T follicular helper cell (primary cell): Measurements from ENCODE around the gene CRYBG1.
"Not testable (repeated sequence)": the region's sequence is repeated elsewhere in the genome, so short reads cannot be mapped to it uniquely, and the experiment has no call there.

Source experiments
- DNase-seq: peaks from one replicate; pipeline ENCODE4 v3.0.0-alpha.2; 2020; ENCODE audit warnings: low read depth

The CRYBG1 gene

DNA sequence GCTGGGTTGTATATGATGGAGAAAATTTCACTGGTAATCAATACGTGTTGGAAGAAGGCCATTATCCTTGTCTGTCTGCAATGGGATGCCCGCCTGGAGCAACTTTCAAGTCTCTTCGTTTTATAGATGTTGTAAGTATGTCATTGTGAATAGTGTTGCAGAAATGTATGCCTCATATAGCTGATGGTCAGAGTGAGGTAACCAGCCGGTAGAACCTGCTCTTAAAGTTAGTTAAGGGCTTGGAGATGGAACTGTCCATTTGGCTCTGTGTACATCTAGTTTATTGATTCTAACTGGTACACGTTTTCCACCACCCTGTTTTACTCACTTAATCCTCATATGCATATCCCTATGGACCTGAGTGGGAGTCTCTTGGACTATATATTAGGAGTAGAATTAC, 195.2 kb downstream of the CRYBG1 start:
- no peak for DNase-seq

DNA sequence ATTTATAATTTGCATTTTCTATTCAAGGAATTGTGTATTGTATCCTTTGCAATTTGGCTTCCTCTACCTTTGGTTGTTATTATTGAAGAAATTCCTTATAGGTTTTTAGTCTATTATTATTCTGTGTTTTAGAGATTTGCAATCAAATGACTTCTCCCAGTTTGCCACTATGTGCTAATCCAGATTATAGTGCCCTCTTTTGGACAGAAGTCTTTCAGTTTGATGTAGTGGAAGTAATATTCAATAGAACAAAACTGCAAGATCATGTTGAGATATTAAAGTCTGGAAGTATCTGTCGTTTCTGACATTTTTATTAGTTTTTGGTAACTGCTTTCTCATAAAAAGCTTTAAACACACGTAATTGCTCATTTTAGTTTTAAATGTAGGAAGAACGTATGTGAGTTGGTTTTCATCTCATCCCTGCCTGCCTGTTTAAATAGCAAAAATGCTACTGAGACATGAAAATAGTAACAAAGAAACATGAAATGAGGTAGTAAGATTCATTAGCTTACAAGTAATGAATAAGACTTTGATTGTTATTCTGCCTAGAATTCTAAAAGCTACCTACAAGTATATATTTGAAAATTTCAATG, 195.9 kb downstream of the CRYBG1 start:
- no peak for DNase-seq

DNA sequence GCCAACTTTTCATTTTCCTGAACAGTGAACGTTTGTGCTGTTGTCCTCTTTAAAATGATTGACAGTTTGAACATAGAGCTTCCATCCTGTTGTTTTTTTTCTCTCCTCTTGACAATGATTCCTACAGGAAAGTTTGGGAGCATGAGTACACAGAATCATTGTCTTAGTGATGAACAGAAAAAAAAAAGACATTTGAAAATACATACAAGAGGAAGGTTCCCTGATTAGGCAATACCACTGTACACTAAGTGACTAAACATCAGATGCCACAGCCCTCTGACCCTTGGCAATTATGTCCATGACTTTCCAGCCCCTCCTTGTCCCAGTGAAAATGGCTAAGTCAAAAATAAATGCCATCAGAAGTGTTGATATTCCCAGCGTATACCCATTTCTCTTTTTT, 197.3 kb downstream of the CRYBG1 start:
- DNase-seq, result no peak

DNA sequence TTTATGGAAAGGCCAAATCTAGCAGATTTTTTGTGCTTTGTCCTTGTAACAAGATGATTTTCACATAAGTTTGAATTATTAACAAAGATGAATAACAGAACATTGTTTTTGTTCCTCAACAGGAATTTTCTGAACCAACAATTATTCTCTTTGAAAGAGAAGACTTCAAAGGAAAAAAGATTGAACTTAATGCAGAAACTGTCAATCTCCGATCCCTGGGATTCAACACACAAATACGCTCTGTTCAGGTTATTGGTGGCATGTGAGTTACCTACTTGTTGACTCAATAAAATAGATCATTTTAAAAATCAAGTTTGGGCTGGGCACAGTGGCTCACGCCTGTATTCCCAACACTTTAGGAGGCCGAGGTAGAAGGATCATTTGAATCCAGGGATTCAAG, 197.8 kb downstream of the CRYBG1 start:
- no peak for DNase-seq

DNA sequence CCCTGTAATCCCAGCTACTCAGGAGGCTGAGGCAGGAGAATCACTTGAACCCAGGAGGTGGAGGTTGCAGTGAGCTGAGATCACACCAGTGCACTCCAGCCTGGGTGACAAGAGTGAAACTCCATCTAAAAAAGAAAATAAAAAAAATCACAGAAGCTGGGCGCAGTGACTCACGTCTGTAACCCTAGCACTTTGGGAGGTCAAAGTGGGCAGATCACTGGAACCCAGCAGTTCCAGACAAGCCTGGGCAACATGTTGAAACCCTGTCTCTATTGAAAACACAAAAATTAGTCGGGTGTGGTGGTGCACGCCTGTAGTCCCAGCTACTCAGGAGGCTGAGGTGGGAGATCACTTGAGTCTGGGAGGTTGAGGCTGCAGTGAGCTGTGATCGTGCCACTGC, 199.1 kb downstream of the CRYBG1 start:
- DNase-seq, result not testable (repeated sequence)

DNA sequence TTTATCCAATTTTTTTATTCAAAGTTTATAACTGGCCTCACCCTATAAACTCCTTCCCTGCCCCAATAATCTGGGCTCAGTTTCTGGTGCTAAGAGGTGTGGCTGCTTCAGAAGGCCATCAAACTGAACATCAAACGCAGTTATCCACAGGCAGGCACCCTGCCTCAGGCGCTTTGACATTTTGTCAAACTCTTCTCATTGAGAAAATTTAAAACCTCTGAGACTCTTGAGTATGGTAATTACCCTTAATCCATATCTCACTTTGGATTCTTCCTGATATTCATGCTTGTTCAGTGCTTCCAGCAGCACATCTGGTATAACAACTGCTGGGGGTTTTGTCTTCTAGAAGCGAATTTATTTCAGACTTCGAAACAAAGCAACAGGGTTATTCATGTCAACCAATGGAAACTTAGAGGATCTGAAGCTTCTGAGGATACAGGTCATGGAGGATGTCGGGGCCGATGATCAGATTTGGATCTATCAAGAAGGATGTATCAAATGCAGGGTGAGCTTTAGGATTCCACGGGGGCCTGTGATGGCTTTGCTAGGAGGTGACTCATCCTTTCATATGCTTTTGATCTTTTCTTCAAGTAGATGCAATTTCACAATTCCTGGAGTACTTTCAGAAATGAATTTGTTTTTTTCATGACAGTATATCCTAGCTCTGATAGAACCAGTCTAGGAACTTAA, 200.6 kb downstream of the CRYBG1 start:
- no peak for DNase-seq

DNA sequence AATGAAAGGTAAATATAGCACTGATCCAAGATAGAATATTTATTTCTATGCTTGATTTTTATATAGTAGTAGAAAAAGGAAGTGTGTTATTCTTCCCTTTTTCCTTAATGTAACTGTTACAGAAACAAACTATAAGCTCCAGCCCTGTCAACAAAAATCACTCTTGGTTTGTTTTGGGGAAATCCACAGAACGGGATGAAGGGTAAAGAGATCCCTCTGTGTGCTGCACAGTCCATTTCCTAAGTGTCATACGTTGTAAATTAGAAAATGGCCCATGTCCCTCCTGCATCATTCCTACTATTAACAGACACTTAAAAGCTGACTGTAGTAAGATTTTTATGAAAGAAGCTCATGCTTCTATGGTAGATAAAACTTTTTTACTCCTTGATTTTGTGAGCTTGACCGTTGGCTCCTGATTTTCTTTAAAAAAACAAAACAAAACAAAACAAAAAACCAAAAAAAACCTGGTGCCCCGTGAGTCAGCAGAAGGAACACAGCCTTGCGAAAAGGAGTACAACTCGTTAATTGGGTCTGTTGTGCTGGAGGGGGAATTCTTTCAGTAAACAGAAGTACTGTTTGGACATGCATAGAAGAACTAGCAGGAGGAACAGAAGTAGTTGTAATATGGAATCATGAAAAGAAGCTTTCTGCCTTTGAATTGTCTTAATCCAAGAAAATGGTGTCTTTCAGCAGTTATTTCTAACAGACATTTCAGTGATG, 201.3 kb downstream of the CRYBG1 start:
- DNase-seq, result no peak

DNA sequence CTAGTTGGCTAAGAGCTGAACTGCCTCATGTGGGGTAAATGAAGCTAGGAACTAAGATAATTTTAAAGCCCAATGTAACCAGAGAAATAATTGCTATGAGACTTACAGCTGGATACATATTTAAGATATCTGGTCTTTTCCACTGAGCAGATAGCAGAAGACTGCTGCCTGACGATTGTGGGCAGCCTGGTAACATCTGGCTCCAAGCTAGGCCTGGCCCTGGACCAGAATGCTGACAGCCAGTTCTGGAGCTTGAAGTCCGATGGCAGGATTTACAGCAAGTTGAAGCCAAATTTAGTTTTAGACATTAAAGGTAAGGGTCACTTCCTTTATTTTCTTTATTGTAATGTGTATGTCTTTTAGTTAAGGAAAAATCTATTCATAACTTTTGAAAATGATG, 203.1 kb downstream of the CRYBG1 start:
- no peak for DNase-seq

DNA sequence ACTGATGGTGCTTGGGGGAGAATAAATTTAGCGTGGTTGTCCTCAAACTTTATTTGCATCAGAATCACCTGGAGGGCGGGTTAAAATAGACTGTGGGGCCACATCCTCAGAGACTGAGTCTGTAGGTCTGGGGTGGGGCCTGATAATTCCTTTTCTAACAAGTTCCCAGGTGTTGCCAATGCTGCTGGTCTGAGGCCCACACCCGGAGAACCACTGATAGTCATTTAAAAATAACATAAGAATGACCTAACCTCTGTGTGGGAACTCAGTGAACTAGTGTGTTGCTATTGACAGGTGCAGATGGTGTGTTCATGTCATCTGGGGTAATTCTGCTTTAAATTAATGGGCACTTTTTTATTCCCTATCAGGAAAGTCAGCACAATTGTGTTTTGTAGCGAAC, 204.0 kb downstream of the CRYBG1 start:
- no peak for DNase-seq

DNA sequence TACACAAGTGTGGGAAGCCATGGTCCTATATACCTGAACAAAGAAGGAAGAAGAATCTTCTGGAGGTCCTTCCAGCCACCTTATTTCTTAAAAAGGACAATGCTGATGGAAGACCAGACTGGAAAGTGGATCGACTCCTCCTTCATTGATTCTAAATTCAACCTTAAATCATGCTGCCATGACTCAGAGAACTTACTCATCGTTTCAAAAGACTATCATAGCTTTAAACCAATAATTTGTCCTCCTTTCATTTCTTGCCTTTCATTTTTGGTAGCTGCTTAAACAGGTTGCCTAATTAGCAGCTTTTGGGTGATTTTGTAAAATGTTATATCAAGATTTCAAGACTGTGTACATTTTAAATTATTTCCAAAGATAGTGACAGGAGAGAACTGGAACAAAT, 208.0 kb downstream of the CRYBG1 start:
- no peak for DNase-seq

DNA sequence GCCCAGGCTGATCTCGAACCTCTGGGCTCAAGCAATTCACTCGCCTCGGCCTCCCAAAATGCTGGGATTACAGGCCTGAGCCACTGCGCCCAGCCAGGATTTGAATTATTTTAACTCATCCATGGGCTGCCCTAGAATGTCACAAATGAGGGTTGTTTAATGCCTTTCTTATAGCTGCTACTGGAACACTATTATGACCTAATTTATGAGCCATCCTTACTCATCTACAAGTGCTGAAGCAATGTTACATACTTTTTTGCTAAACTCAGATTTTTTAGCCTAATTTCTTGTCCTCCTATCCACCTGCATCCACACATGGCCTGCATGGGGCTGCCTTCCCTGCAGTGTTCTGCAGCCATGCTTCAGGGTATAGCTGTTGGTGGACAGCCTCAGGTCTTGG, 208.9 kb downstream of the CRYBG1 start:
- DNase-seq, result no peak

DNA sequence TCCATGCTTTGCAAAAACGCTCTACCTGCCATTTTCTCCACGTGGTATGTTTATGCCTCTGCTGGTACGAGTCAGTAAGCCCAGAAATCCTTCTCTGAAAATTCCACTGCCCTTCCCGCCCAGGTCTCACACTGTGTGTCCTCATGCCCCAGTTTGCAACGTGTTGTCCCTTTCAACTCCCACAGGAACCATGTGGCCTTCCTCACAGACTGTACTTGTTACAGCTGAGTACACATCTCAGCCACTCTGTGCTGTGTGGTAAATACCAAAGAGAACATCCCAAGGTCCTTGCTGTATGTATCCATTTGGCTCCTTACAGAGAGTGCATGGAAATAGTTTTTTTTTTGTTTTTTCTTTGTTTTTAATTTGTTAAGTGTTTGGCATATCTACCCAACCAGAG, 211.9 kb downstream of the CRYBG1 start:
- DNase-seq, result no peak

DNA sequence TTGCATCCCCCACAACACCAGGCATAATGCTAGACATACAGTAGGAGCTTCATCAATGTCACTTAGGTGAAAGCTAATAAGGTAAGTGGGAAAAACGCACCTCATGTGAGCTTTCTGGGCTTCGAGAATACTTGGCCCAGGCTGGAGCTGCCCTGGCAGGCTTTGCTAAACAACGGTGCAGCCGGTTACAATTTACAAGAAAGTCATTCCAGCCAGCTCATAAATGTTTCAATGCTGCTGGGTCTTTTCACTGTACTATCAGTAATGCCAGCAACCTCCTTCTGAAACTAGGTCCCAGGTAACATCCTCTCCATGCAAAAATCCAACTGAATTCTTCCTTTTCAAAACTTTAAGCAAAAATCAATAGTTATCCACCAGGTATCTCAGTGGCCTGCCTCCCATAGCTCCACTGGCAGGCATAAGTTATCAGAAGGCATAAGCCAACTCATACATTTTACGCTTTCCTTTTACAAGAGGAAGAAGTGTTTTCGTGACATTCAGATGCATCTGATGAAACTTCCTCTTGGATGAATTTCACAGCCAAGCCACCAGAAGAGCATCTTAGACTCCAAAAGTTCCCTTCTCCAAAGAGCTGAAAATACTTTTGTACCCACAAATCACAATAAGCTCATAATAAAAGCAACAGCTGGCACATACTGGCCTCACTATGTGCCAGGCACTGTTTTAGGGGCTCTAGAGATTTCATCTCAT, 212.5 kb downstream of the CRYBG1 start:
- no peak for DNase-seq

DNA sequence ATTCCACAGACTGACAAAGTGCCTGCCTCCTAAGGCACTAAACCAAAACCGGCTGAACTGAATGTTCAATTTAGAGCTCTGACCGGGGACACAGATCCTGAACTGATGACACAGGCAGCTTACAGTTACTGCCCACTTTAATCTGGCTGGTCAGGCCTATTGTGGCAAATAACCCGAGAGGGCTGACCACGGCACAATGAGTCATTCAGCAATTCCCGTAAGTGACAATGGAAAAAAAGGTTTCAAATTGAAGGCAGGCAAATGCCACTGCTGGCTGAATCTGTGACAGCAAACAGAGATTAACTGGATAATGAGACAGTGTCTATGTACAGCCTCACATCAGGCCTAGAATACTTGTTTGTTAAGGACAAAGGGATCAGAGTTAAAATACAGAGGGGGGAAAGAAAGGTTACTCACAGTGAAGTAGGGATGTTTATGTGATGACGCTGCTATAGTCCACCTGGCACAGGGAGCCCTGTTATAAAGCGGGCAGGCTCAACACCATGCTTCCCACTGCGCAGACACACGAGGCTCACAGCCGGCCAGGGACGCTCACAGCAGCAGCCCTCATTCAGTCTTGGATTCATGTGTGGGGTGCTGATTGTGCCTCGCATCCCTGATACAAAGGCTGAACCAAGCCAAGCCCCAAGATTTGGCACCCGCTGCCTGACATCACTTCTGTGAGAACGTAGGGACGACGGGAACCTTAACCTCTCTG, 214.4 kb downstream of the CRYBG1 start:
- no peak for DNase-seq

DNA sequence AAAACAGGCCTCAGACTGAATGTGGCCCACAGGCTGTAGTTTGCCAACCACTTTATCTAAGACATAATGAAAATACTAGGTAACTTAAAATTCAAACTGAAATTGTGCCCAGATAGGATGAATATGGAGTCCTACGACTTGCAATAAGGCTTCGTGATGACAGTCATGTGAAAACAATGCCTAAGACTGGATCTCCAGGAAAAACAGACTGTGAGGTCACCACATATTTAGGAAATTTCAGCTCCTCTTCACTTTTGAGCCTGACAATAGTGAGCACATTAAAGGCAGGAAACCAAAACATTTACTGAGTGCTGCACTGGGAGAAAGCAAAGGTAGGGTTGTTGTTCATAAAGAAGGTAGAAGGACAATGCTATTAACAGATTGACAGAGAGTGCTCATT, 218.8 kb downstream of the CRYBG1 start:
- DNase-seq, result no peak

DNA sequence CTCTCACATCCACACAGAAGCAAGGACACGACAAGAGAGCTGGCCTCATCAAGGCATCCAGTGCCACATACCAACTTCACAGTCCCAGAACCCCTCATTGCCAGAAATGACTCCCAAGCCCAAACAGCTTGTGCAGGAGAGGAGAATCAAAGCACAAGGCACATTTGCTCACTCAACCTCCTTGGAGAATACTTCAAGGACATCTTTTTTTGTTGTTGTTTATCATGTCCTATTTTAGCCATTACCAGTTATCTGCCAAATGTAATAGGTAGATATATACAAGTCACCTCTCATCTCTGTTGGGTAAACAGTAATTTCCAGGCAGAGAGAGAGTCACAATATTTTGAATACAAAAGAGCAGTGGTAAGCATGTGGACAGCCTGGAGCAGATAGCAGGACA, 221.0 kb downstream of the CRYBG1 start:
- DNase-seq, result no peak

DNA sequence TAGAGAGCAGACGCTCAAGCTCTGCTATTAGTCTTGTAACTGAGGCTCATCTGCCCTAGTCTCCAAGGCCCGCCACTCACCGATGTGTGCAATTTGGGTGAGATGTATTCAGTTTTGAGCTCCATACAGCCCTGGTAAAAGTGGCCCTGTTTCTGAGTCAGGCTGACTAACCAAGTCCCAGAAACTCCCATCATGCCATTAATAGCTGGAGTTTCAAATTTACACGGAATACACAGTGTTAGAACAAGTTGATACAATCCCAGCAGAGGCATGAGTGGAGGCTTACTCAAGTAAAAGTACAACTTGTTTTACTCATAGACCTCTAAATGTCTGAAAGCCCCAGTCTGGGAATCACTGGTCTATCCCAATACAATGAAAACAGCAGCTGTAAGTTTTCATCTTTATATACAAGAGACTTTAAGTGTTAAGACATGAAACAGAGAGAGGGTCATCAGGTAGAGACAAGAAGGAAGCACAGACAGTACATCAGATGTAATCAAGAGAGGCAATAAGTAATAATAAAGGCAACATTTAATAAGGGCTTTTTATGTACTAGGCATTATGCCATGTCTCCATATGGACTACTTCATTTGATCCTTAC, 226.4 kb downstream of the CRYBG1 start:
- DNase-seq, result no peak

DNA sequence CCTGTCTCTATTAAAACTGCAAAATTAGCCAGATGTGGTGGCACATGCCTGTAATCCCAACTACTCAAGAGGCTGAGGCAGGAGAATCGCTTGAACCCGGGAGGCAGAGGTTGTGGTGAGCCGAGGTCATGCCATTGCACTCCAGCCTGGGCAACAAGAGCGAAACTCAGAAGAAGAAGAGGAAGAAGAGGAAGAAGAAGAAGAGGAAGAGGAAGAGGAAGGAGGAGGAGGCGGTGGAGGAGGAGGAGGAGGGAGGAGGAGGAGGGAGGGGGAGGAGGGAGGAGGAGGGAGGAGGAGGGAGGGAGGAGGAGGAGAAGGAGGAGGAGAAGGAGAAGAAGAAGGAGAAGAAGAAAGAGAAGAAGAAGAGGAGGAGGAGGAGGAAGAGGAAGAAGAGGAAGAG, 228.4 kb downstream of the CRYBG1 start:
- not testable (repeated sequence) for DNase-seq

DNA sequence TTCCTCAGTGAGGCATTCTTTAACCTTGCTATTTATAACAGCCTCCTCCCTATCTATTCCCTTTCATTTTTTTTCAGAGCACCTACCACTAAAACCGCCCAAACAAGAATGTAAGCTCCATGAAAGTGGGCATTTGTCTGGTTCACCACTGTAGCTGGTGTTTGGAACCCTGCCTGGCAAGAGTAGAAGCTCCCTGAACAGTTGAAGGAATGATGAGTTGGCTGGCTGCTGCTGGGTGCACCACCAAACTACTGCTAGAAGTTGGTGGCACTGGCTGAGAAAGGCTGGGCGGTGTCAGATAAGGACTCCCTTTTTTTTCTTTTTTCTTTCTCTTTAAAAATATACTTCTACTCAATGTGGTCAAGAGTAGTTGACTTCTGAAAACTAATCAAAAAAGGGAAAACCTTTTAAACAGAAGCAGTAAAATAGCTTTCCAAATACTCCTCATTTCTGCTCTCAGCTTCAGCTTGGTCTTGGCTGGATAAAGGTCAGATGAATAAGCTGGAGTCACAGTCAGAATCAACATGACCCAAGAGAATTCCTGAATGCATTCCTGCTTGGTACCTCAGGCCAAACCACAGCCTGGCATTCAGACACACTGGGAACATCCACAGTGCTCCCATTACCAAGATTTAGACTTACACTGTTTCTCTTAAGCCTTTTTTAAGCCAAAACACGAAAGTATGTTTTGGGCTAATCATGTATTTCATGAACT, 230.8 kb downstream of the CRYBG1 start:
- no peak for DNase-seq

DNA sequence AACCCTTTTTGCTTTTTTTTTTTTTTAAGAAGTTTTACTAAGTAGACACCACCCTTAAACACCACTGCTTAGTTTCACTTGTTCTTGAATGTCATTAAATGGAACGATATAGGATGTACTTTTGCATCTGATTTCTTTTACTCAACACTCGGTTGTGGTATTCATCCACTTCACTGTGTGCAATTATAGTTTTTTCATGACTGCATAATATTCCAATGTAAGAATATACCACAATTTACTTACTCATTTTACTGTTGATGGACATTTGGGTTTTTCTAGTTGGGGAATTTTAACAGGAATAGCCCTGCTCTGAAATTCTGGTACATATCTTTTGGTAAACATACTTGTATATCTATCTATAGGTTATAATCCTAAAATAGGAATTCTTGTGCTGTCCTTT, 238.9 kb downstream of the CRYBG1 start:
- no peak for DNase-seq

DNA sequence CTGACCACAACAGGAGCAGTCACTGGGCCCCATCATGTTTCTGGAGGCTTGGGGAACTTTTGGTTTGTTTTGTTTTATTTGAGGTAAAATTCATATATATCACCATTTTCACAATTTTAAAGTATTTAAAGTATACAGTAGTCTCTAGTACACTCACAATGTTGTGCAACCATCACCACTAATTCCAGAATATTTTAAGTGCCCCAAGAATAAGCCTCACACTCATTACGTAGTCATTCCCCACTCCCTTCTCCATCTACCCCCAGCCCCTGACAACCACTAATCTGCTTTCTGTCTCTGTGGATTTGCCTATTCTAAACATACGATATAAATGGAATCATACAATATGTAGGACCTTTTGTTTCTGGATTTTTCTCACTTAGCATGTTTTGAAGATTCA, 239.8 kb downstream of the CRYBG1 start:
- DNase-seq, result no peak
